Measurements from ENCODE around the gene PRKCB. TPM values are rescaled to one million over a fixed set of nuclear protein-coding genes. Genes with fewer than 3 reads are reported as not detected.

PRKCB gene
- polyA plus RNA-seq, 1 experiment = not detected

DNA sequence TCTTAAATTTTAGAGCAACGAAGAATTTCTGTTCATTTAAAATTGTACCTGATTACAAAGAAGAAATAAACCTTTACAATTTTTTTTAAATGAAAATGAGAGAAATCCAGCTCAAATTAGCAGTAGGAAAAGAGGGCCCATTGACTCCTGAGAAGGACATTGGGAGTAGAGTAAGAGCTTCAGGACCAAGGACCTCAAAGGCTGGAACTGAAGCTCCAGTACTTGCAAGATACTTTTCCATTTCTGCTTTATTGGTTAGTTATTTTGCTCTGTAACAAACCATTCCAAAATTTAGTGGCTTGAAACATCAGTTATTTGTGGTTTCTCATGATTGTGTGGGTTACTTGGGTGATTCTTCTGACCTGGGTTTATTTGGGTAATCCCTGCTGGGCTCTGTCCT, 165.9 kb downstream of the PRKCB start:
- POLR2A ChIA-PET = no interaction called here
- CTCF ChIA-PET = no interaction called here
- Histone ChIP-seq H3K4me3 (ENCODE audit: low read depth, low read length) (no peak overlapping the region), H3K27me3 (ENCODE audit: control insufficient read depth, insufficient read depth, low read length) (no peaks in the 10 kb centered on the region), H3K36me3 (ENCODE audit: control insufficient read depth, insufficient read depth, low read length) (no peaks in the 10 kb centered on the region)
- no peak for TF ChIP-seq CTCF (IDR thresholded peaks at IDR 0.05; ENCODE audit: insufficient read depth, low read depth, low read length)
- no peak for DNase-seq (ENCODE audit: low read depth)

DNA sequence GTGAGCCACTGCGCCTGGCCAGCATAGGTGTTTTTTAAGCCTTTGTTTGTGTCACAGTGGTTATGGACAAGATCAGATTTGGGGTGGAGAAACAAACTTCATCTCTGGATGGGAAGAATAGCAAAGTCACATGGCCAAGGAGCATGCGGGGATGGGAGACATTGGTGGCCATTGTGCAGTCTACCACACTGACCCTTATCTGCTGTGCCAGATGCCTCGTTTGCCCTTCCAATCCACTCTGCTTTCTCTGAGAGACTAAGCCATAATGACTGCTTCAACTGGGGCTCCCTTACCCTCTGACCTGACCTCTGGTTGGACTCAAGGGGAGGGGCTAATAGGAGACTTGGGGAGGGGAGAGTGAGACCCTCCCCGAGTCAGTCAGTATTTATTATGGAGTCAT, 166.8 kb downstream of the PRKCB start:
- Histone ChIP-seq H3K36me3 (ENCODE audit: control insufficient read depth, insufficient read depth, low read length) (no peaks in the 10 kb centered on the region), H3K27me3 (ENCODE audit: control insufficient read depth, insufficient read depth, low read length) (no peaks in the 10 kb centered on the region), H3K4me3 (ENCODE audit: low read depth, low read length) (no peak overlapping the region)
- ChIA-PET POLR2A (no interaction called here), CTCF (no interaction called here)
- no peak for DNase-seq (ENCODE audit: low read depth)
- TF ChIP-seq CTCF (IDR thresholded peaks at IDR 0.05; ENCODE audit: insufficient read depth, low read depth, low read length) = no peak

DNA sequence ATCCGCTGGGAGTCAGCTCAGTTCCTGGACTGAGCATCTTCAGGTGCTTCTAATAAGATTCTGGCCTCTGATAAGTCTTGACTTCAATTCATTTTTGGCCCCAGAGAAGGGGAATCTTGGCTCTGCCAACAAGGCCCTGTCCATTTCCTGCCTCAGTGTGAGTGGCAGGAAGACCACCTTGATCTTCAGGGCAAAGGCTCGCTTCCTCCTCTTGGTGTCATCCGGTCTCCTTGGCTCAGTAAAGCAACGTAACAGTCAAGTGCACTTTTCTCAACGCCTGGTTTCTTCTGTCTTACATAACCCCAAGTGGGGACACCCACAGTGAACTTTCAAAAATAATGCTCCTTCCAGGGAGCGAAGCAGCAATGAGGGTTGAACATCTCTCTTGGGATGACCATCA, 169.8 kb downstream of the PRKCB start:
- no peak overlapping the region for H3K4me3 ChIP-seq (ENCODE audit: low read depth, low read length)
- TF ChIP-seq CTCF (IDR thresholded peaks at IDR 0.05; ENCODE audit: insufficient read depth, low read depth, low read length) = no peak
- no peaks in the 10 kb centered on the region for H3K27me3 ChIP-seq (ENCODE audit: control insufficient read depth, insufficient read depth, low read length)
- no peak for DNase-seq (ENCODE audit: low read depth)
- CTCF ChIA-PET = no interaction called here
- POLR2A ChIA-PET = no interaction called here
- no peaks in the 10 kb centered on the region for H3K36me3 ChIP-seq (ENCODE audit: control insufficient read depth, insufficient read depth, low read length)

DNA sequence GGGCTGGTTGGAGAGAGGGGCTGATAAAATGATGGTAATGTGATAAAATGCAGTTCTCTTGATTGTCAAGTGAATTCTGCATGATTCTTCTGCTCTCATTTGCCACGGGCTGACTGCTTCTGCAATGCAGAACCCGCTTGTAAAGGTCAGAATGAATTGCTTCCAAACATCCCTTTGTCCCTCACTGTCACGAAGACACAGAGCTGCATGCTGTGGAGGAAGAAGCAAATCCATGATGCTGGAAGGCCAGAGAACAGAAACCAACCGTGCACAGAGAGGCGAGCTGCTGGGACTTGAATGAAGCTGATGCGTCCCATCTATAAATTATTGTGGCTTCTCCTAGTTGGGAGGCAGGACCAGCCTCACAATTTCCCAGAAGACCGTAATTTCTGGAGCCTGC, 171.6 kb downstream of the PRKCB start:
- POLR2A ChIA-PET = no interaction called here
- TF ChIP-seq CTCF (IDR thresholded peaks at IDR 0.05; ENCODE audit: insufficient read depth, low read depth, low read length) = no peak
- Histone ChIP-seq H3K4me3 (ENCODE audit: low read depth, low read length) (no peak overlapping the region), H3K36me3 (ENCODE audit: control insufficient read depth, insufficient read depth, low read length) (no peaks in the 10 kb centered on the region), H3K27me3 (ENCODE audit: control insufficient read depth, insufficient read depth, low read length) (no peaks in the 10 kb centered on the region)
- DNase-seq (ENCODE audit: low read depth) = no peak
- CTCF ChIA-PET = interaction anchor here (0.9 to 2.8 kb wide), 3 partner anchors 202 to 293 kb away, joined by 3 to 13 read pairs (median 3); no protein-coding TSS in a partner anchor

- CTCF ChIA-PET = interaction anchor here (2.8 kb wide), 1 partner anchor 205 kb away, joined by 13 read pairs; no protein-coding TSS in a partner anchor
- TF ChIP-seq CTCF (IDR thresholded peaks at IDR 0.05; ENCODE audit: insufficient read depth, low read depth, low read length) = no peak
- Histone ChIP-seq H3K27me3 (ENCODE audit: control insufficient read depth, insufficient read depth, low read length) (no peaks in the 10 kb centered on the region), H3K4me3 (ENCODE audit: low read depth, low read length) (no peak overlapping the region), H3K36me3 (ENCODE audit: control insufficient read depth, insufficient read depth, low read length) (no peaks in the 10 kb centered on the region)
- POLR2A ChIA-PET = no interaction called here
- DNase-seq (ENCODE audit: low read depth) = no peak
Measured at GRCh38 chr16:24007934-24008333, 172.2 kb downstream of the PRKCB start.

Data from BJ (cell line).